Mesenchymal stem cell (in vitro differentiated cells and primary cell): ENCODE data around the gene TTC9C.

Experiments
- DNase-seq: peaks from one replicate; pipeline ENCODE4 v3.0.0-alpha.2; 2013
- H2AFZ ChIP-seq: one replicate; pipeline ENCODE4 v1.6.1; 2013; ENCODE audit warnings: low read depth, mild to moderate bottlenecking, control low read depth, inconsistent platforms, low read length, moderate library complexity
- H2AK5ac ChIP-seq: 2 replicates; pipeline ENCODE4 v1.6.1; 2013; ENCODE audit warnings: low read length, moderate library complexity, mild to moderate bottlenecking, inconsistent platforms; ENCODE audit not compliant: severe bottlenecking
- H2BK120ac ChIP-seq: one replicate; pipeline ENCODE4 v1.6.1; 2013; ENCODE audit warnings: low read depth, mild to moderate bottlenecking, inconsistent platforms, low read length, moderate library complexity
- H2BK12ac ChIP-seq, 2 experiments: one replicate each; pipeline ENCODE4 v1.6.1; 2013; ENCODE audit warnings: inconsistent platforms in 2 of 2, low read length in 2 of 2, mild to moderate bottlenecking in 2 of 2, moderate library complexity in 2 of 2, control low read depth in 1 of 2
- H2BK15ac ChIP-seq: one replicate; pipeline ENCODE4 v1.6.1; 2013; ENCODE audit warnings: mild to moderate bottlenecking, low read depth, inconsistent platforms; ENCODE audit not compliant: poor library complexity, severe bottlenecking
- H2BK5ac ChIP-seq: 2 replicates; pipeline ENCODE4 v1.6.1; 2013; ENCODE audit warnings: low read depth, mild to moderate bottlenecking, low read length, control low read depth, inconsistent platforms; ENCODE audit not compliant: poor library complexity, severe bottlenecking
- H3K14ac ChIP-seq, 2 experiments: one replicate each; pipeline ENCODE4 v1.6.1; 2013; ENCODE audit warnings: inconsistent platforms in 2 of 2, low read length in 2 of 2, control low read depth in 1 of 2, mild to moderate bottlenecking in 1 of 2, moderate library complexity in 1 of 2
- H3K18ac ChIP-seq, 2 experiments: one replicate each; pipeline ENCODE4 v1.6.1; 2013; ENCODE audit warnings: inconsistent platforms in 2 of 2, low read length in 2 of 2, control low read depth in 1 of 2, low read depth in 1 of 2, mild to moderate bottlenecking in 1 of 2
- H3K23ac ChIP-seq, 2 experiments: one replicate each; pipeline ENCODE4 v1.6.1; 2013; ENCODE audit warnings: inconsistent platforms in 2 of 2, low read length in 2 of 2, mild to moderate bottlenecking in 2 of 2, moderate library complexity in 2 of 2, control low read depth in 1 of 2
- H3K27ac ChIP-seq: 2 replicates; pipeline ENCODE4 v1.5.1; 2013; ENCODE audit warnings: mild to moderate bottlenecking, moderate library complexity, low read length, control low read depth, inconsistent platforms; ENCODE audit not compliant: poor library complexity, severe bottlenecking
- H3K27me3 ChIP-seq, 2 experiments: 2 replicates each; pipeline versions ENCODE4 v1.6.1 to v1.7.0; 2013; ENCODE audit warnings: low read length in 2 of 2, mild to moderate bottlenecking in 2 of 2, moderate library complexity in 2 of 2, control low read depth in 1 of 2, inconsistent platforms in 1 of 2; ENCODE audit not compliant: control insufficient read depth in 1 of 2, insufficient read depth in 1 of 2
- H3K36me3 ChIP-seq, 2 experiments: 2 replicates each; pipeline versions ENCODE4 v1.6.1 to v1.7.0; 2013; ENCODE audit warnings: low read length in 2 of 2, control low read depth in 1 of 2, inconsistent platforms in 1 of 2, low read depth in 1 of 2, mild to moderate bottlenecking in 1 of 2; ENCODE audit not compliant: insufficient read depth in 2 of 2, control insufficient read depth in 1 of 2
- H3K4ac ChIP-seq, 2 experiments: one replicate each; pipeline ENCODE4 v1.6.1; 2013; ENCODE audit warnings: inconsistent platforms in 2 of 2, low read length in 2 of 2, mild to moderate bottlenecking in 2 of 2, moderate library complexity in 2 of 2, control low read depth in 1 of 2, low read depth in 1 of 2
- H3K4me1 ChIP-seq: 2 replicates; pipeline ENCODE4 v1.6.1; 2013; ENCODE audit warnings: low read depth, low read length, control low read depth; ENCODE audit not compliant: control insufficient read depth, insufficient read depth
- H3K4me2 ChIP-seq: 2 replicates; pipeline ENCODE4 v1.6.1; 2013; ENCODE audit warnings: low read length, mild to moderate bottlenecking, inconsistent platforms; ENCODE audit not compliant: poor library complexity, severe bottlenecking
- H3K4me3 ChIP-seq, 2 experiments: 2 replicates each; pipeline versions ENCODE4 v1.5.1 to v1.7.0; 2013; ENCODE audit warnings: low read length in 2 of 2, mild to moderate bottlenecking in 2 of 2, control low read depth in 1 of 2, low read depth in 1 of 2; ENCODE audit not compliant: insufficient read depth in 1 of 2
- H3K79me1 ChIP-seq: replicated peaks from 2 replicates; pipeline ENCODE4 v1.6.1; 2013; ENCODE audit warnings: mild to moderate bottlenecking, control low read depth, low read length, inconsistent platforms; ENCODE audit not compliant: poor library complexity, severe bottlenecking
- H3K9ac ChIP-seq: 2 replicates; pipeline ENCODE4 v1.7.0; 2013; ENCODE audit warnings: mild to moderate bottlenecking, low read length, moderate library complexity
- H3K9me3 ChIP-seq: 2 replicates; pipeline ENCODE4 v1.7.0; 2013; ENCODE audit warnings: mild to moderate bottlenecking, low read length; ENCODE audit not compliant: control insufficient read depth
- H4K8ac ChIP-seq: one replicate; pipeline ENCODE4 v1.6.1; 2013; ENCODE audit warnings: inconsistent platforms, mild to moderate bottlenecking, low read length, moderate library complexity
- H4K91ac ChIP-seq: one replicate; pipeline ENCODE4 v1.6.1; 2013; ENCODE audit warnings: mild to moderate bottlenecking, low read length, inconsistent platforms
- WGBS: methylation state at CpG from one replicate; pipeline ENCODE4 v1.1.7; 2013; ENCODE audit warnings: mixed read lengths; 5-methylcytosine and 5-hydroxymethylcytosine counted together

Gene TTC9C

DNA sequence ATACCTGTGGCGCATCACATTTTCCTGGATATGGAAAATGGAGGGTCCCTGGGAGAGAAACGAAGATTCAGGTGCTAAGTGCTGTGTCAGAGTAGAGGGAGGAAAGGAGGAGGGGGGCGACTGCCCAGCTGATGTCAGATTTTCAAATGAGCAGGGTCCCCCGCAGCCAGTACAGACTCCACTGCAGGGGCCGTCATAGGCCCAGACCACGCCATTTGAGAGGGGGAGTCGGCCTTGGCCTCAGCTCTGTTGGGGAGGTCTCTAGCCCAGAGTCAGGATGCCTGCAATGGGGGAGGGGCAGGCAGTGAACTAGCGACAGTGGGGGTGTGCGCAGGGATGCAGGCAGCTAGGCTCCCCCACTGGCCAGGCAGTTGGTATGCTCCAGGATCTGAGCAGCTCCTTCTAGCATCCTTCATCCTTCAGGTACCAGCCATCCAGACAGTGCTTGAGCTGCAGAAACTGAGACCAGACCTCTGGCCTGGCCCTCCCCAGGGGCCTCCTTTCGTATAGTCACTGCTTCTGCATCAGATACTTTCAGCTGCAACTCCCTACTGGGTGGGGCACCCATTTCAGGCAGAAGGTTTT is 20.9 kb upstream of the TTC9C start, which contains the start of the genes BSCL2 and GNG3:
Gene BSCL2 (minus strand): TSS at position 148 of the 585 bp plus-strand sequence. CDS start 229 bp downstream, outside the sequence.
Gene GNG3 (plus strand): TSS at position 400 of the 585 bp plus-strand sequence. CDS start 620 bp downstream, outside the sequence.
- WGBS, result 49% methylated on average over 9 of the region's 10 CpGs
- H3K4me2 ChIP-seq, result peak within 1 kb of the TSS; percentile 93
- peak within 1 kb of the TSS; percentile 35 for H4K8ac ChIP-seq
- H2BK15ac ChIP-seq, result peak within 1 kb of the TSS; percentile 60
- H2AK5ac ChIP-seq, result peak within 1 kb of the TSS; percentile 35
- peaks cover 16% of the 10 kb centered on the region for H3K79me1 ChIP-seq
- peak within 1 kb of the TSS in 1 of 2 experiments; percentile 5 for H3K14ac ChIP-seq
- no peak within 1 kb of the TSS for H2AFZ ChIP-seq
- DNase-seq, result no peak
- peak within 1 kb of the TSS; percentile 10 to 34 for H3K4ac ChIP-seq
- peak within 1 kb of the TSS; percentile 45 to 91 for H3K4me3 ChIP-seq
- no peak within 1 kb of the TSS for H2BK120ac ChIP-seq
- H4K91ac ChIP-seq, result peak within 1 kb of the TSS; percentile 72
- H3K9me3 ChIP-seq, result no peaks in the 10 kb centered on the region
- no peak within 1 kb of the TSS for H2BK5ac ChIP-seq
- H3K27me3 ChIP-seq, result no peaks in the 10 kb centered on the region
- H3K4me1 ChIP-seq, result peaks cover 34% of the 10 kb centered on the region
- H3K27ac ChIP-seq, result peak within 1 kb of the TSS; percentile 68
- no peak within 1 kb of the TSS for H2BK12ac ChIP-seq
- peak within 1 kb of the TSS in 1 of 2 experiments; percentile 2 for H3K23ac ChIP-seq
- peak within 1 kb of the TSS; percentile 98 for H3K9ac ChIP-seq
- H3K36me3 ChIP-seq, result peaks cover 36 to 37% of the 10 kb centered on the region in 2 experiments
- peak within 1 kb of the TSS; percentile 56 to 62 for H3K18ac ChIP-seq

DNA sequence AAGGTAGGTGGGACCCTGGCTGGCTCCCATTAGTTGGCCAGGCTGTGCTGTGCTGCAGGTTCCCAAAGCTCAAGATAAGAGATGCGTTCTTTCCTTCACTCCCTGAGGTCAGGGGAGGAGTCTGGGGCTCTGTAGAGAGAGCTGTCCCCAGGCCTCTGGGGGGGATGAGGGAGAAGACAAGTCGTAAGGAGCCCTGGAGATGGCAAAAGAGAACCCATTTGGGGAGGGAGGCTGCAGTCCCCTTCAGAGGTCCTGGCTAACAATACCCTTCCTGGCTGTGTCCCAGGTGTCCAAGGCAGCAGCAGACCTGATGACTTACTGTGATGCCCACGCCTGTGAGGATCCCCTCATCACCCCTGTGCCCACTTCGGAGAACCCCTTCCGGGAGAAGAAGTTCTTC is 19.9 kb upstream of the TTC9C start:
- DNase-seq, result no peak
- H3K14ac ChIP-seq, result no peak overlapping the region
- no peaks in the 10 kb centered on the region for H3K27me3 ChIP-seq
- H3K23ac ChIP-seq, result no peak overlapping the region
- no peak overlapping the region for H2BK120ac ChIP-seq
- H2BK12ac ChIP-seq, result no peak overlapping the region
- peak overlapping the region; percentile 98 for H3K9ac ChIP-seq
- H2AFZ ChIP-seq, result no peak overlapping the region
- H3K27ac ChIP-seq, result no peak overlapping the region
- peaks cover 15% of the 10 kb centered on the region for H3K79me1 ChIP-seq
- 88% methylated on average over 5 of the region's 5 CpGs for WGBS
- H3K4me2 ChIP-seq, result peak overlapping the region; percentile 52
- no peak overlapping the region for H3K18ac ChIP-seq
- H3K36me3 ChIP-seq, result peaks cover 38 to 42% of the 10 kb centered on the region in 2 experiments
- H3K9me3 ChIP-seq, result no peaks in the 10 kb centered on the region
- H3K4ac ChIP-seq, result peak overlapping the region in 1 of 2 experiments; percentile 22
- no peak overlapping the region for H4K91ac ChIP-seq
- H3K4me1 ChIP-seq, result peaks cover 36% of the 10 kb centered on the region
- peak overlapping the region; percentile 33 for H2AK5ac ChIP-seq
- H2BK15ac ChIP-seq, result no peak overlapping the region
- H2BK5ac ChIP-seq, result no peak overlapping the region
- peak overlapping the region in 1 of 2 experiments; percentile 78 for H3K4me3 ChIP-seq
- no peak overlapping the region for H4K8ac ChIP-seq

DNA sequence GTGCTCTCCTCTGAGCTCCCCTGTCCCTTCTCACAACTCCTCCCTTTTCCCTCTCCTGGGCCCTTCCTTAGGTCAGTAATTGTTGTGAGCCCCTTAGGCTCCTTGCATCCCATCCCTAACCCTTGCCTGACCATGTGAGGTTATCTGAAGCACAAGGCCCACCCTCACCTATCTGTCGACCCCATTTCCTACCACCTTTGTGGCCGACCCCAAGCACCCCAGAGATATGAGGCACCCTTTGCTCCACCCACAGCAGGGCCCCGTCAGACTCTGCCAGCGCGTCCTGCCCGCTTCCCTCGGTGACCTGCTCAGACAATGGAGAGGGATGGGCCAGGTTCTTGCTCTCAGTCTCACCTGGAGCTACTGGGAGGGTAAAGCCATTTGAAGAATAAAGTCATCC is 19.5 kb upstream of the TTC9C start:
- Histone ChIP-seq H3K9me3 (no peaks in the 10 kb centered on the region), H3K27me3 (no peaks in the 10 kb centered on the region), H3K23ac (no peak overlapping the region), H4K91ac (no peak overlapping the region), H3K79me1 (peaks cover 14% of the 10 kb centered on the region), H2BK12ac (peak overlapping the region in 1 of 2 experiments; percentile 17), H3K27ac (peak overlapping the region; percentile 97), H3K18ac (peak overlapping the region in 1 of 2 experiments; percentile 86), H3K36me3 (peaks cover 42 to 46% of the 10 kb centered on the region in 2 experiments), H3K14ac (peak overlapping the region in 1 of 2 experiments; percentile 13), H4K8ac (peak overlapping the region; percentile 30), H3K4me1 (peaks cover 37% of the 10 kb centered on the region), H3K4me2 (peak overlapping the region; percentile 52), H2BK5ac (peak overlapping the region; percentile 3), H2AFZ (no peak overlapping the region), H2BK120ac (no peak overlapping the region), H3K9ac (peak overlapping the region; percentile 98), H2BK15ac (no peak overlapping the region), H3K4ac (peak overlapping the region; percentile 32 to 38), H3K4me3 (peak overlapping the region in 1 of 2 experiments; percentile 78), H2AK5ac (peak overlapping the region; percentile 58)
- DNase-seq, result no peak
- 43% methylated on average over 7 of the region's 7 CpGs for WGBS

DNA sequence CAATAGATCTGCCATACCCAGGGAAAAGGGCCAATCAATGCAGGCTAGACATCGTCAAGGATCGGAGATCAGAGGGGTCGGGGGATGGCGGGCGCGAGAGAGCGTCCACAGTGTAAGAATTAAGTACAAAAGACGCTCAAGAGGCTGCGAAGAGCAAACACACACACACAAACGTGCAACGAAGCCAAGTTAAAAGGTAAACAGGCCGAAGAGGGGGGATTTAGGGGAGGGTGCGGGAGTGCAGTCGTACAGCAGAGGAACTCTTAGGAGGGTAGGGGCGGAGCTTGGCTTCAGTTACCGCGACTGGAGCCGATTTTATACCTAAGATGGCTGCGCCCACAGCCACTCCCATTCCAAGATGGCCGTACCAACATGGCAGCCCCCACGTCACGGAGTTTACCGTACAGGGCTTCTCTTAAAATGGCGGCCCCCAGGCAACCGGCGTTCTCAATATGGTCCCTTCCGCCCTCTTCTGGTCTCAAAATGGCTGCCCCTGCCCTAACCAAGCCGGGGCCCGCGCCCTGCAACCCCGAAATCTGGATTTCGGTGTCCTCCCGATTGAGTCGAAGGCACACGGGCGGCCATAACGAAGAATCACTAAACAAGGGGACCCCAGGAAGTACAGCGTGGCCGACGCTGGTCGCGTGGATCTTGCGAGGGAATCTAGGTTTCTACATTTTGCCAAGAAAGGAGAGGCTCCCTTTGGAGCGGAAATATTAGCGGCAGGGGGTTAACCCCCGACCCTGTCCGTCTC is 18.9 kb upstream of the TTC9C start:
- Histone ChIP-seq H3K4ac (peak overlapping the region; percentile 69 to 93), H2BK120ac (peak overlapping the region; percentile 6), H2AK5ac (peak overlapping the region; percentile 97), H3K27me3 (no peaks in the 10 kb centered on the region), H3K23ac (peak overlapping the region in 1 of 2 experiments; percentile 51), H3K27ac (peak overlapping the region; percentile 97), H2BK12ac (no peak overlapping the region), H3K18ac (peak overlapping the region; percentile 71 to 91), H3K4me1 (peaks cover 39% of the 10 kb centered on the region), H3K14ac (peak overlapping the region in 1 of 2 experiments; percentile 88), H2BK15ac (no peak overlapping the region), H3K36me3 (peaks cover 47 to 50% of the 10 kb centered on the region in 2 experiments), H3K79me1 (peaks cover 14% of the 10 kb centered on the region), H3K9me3 (no peaks in the 10 kb centered on the region), H2BK5ac (peak overlapping the region; percentile 90), H4K91ac (peak overlapping the region; percentile 70), H3K9ac (peak overlapping the region; percentile 98), H4K8ac (peak overlapping the region; percentile 79), H3K4me3 (peak overlapping the region; percentile 43 to 78), H3K4me2 (peak overlapping the region; percentile 74), H2AFZ (peak overlapping the region; percentile 33)
- WGBS, result 13% methylated on average over 43 of the region's 47 CpGs
- DNase-seq, result peak; percentile 97
